ENCODE measurements around the gene RAP1B. TPM values are rescaled to one million over a fixed set of nuclear protein-coding genes. Genes with fewer than 3 reads are reported as not detected.

RAP1B gene
- total RNA-seq, 1 experiment from 2014 or later: 86.9 TPM

DNA sequence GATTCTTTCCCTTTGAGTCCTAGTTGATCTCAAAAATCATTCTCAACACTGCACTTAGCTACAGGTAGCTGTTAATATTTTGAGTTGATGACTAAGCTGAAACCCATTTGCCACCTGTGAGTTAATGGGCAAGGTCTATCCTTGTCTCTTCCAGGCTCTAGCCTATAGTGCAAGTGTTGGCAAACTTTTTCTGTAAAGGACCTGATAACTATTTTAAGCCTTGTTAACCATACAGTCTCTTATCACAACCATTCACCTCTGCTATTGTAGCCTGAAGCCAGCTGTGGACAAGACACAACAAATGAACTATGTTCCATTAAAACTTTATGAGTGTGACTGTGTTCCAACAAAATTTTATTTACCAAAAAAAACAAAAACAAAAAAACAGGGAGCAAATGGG lies 19.4 kb downstream of the RAP1B start:
- Mint-ChIP-seq H3K9me3 (peaks cover 22% of the 10 kb centered on the region), H3K27ac (0 out of 2 replicates have a peak overlapping the region, but pooled peaks have one; percentile 25), H3K27me3 (ENCODE audit: low read depth) (no peaks in the 10 kb centered on the region), H3K4me1 (0 out of 2 replicates have a peak, but pooled peaks cover 3% of the 10 kb centered on the region), H3K4me3 (no peak overlapping the region), H3K36me3 (peaks cover 34% of the 10 kb centered on the region)
- no peak for ATAC-seq
- ChIA-PET CTCF (no interaction called here), POLR2A (no interaction called here)
- no peak for DNase-seq (ENCODE audit: low spot score)
- TF ChIP-seq, protein P1, sequence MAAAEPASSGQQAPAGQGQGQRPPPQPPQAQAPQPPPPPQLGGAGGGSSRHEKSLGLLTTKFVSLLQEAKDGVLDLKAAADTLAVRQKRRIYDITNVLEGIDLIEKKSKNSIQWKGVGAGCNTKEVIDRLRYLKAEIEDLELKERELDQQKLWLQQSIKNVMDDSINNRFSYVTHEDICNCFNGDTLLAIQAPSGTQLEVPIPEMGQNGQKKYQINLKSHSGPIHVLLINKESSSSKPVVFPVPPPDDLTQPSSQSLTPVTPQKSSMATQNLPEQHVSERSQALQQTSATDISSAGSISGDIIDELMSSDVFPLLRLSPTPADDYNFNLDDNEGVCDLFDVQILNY (CRISPR knock-in tag; IDR thresholded peaks at IDR 0.05): no peak
- TF ChIP-seq NFATC4 (CRISPR knock-in tag; IDR thresholded peaks at IDR 0.05) (no peak), ZNF317 (CRISPR knock-in tag; IDR thresholded peaks at IDR 0.05; ENCODE audit: borderline replicate concordance, low read depth) (no peak), FOXJ3 (CRISPR knock-in tag; IDR thresholded peaks at IDR 0.05; ENCODE audit: borderline replicate concordance) (no peak), NR2C2 (CRISPR knock-in tag; IDR thresholded peaks at IDR 0.05) (no peak), SP1 (CRISPR knock-in tag; conservative IDR thresholded peaks at IDR 0.05) (no peak), IRF2 (CRISPR knock-in tag; IDR thresholded peaks at IDR 0.05; ENCODE audit: borderline replicate concordance, low read depth) (no peak), HMGA2 (CRISPR knock-in tag; IDR thresholded peaks at IDR 0.05) (no peak), SMAD3 (CRISPR knock-in tag; IDR thresholded peaks at IDR 0.05; ENCODE audit: borderline replicate concordance) (no peak), FOXK1 (CRISPR knock-in tag; IDR thresholded peaks at IDR 0.05) (no peak), ZNF396 (CRISPR knock-in tag; IDR thresholded peaks at IDR 0.05; ENCODE audit: borderline replicate concordance) (no peak), ZBTB21 (CRISPR knock-in tag; IDR thresholded peaks at IDR 0.05; ENCODE audit: borderline replicate concordance) (no peak), FOXP1 (CRISPR knock-in tag; IDR thresholded peaks at IDR 0.05; ENCODE audit: borderline replicate concordance) (no peak)
- TF ChIP-seq, protein P2, sequence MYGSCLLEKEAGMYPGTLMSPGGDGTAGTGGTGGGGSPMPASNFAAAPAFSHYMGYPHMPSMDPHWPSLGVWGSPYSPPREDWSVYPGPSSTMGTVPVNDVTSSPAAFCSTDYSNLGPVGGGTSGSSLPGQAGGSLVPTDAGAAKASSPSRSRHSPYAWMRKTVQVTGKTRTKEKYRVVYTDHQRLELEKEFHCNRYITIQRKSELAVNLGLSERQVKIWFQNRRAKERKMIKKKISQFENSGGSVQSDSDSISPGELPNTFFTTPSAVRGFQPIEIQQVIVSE (CRISPR knock-in tag; IDR thresholded peaks at IDR 0.05; ENCODE audit: borderline replicate concordance): no peak
- TF ChIP-seq, protein P3, sequence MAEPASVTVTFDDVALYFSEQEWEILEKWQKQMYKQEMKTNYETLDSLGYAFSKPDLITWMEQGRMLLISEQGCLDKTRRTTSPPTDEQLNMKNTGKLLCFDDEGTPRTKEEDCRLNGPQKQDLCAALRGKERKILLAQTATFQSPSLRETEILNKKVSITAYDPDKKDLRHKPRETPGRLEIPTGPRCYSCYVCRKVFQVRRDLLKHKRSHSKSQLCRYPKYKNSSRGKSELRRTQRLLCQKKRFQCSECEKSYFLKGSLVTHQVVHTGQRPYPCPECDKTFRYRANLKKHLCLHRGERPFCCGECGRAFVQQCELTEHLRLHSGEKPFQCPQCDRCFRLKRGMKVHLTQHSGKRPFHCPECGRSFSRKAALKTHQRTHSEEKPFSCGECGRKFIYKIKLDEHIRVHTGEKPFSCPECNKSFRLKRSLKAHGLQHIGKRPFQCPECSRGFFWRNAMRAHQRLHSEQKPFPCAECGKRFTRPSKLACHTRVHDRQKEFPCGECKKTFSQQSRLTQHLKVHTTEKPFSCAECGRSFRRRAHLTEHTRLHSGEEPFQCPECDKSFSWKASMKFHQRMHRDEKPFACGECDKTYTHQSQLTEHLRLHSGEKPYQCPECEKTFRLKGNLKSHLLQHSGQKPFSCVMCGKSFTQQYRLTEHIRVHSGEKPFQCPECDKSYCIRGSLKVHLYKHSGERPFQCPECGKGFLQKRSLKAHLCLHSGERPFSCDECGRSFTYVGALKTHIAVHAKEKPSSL (CRISPR knock-in tag; conservative IDR thresholded peaks at IDR 0.05): no peak
- TF ChIP-seq, protein P4, sequence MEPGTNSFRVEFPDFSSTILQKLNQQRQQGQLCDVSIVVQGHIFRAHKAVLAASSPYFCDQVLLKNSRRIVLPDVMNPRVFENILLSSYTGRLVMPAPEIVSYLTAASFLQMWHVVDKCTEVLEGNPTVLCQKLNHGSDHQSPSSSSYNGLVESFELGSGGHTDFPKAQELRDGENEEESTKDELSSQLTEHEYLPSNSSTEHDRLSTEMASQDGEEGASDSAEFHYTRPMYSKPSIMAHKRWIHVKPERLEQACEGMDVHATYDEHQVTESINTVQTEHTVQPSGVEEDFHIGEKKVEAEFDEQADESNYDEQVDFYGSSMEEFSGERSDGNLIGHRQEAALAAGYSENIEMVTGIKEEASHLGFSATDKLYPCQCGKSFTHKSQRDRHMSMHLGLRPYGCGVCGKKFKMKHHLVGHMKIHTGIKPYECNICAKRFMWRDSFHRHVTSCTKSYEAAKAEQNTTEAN (CRISPR knock-in tag; IDR thresholded peaks at IDR 0.05): no peak
- TF ChIP-seq, protein P5, sequence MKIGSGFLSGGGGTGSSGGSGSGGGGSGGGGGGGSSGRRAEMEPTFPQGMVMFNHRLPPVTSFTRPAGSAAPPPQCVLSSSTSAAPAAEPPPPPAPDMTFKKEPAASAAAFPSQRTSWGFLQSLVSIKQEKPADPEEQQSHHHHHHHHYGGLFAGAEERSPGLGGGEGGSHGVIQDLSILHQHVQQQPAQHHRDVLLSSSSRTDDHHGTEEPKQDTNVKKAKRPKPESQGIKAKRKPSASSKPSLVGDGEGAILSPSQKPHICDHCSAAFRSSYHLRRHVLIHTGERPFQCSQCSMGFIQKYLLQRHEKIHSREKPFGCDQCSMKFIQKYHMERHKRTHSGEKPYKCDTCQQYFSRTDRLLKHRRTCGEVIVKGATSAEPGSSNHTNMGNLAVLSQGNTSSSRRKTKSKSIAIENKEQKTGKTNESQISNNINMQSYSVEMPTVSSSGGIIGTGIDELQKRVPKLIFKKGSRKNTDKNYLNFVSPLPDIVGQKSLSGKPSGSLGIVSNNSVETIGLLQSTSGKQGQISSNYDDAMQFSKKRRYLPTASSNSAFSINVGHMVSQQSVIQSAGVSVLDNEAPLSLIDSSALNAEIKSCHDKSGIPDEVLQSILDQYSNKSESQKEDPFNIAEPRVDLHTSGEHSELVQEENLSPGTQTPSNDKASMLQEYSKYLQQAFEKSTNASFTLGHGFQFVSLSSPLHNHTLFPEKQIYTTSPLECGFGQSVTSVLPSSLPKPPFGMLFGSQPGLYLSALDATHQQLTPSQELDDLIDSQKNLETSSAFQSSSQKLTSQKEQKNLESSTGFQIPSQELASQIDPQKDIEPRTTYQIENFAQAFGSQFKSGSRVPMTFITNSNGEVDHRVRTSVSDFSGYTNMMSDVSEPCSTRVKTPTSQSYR (CRISPR knock-in tag; IDR thresholded peaks at IDR 0.05): no peak
- TF ChIP-seq, protein P6, sequence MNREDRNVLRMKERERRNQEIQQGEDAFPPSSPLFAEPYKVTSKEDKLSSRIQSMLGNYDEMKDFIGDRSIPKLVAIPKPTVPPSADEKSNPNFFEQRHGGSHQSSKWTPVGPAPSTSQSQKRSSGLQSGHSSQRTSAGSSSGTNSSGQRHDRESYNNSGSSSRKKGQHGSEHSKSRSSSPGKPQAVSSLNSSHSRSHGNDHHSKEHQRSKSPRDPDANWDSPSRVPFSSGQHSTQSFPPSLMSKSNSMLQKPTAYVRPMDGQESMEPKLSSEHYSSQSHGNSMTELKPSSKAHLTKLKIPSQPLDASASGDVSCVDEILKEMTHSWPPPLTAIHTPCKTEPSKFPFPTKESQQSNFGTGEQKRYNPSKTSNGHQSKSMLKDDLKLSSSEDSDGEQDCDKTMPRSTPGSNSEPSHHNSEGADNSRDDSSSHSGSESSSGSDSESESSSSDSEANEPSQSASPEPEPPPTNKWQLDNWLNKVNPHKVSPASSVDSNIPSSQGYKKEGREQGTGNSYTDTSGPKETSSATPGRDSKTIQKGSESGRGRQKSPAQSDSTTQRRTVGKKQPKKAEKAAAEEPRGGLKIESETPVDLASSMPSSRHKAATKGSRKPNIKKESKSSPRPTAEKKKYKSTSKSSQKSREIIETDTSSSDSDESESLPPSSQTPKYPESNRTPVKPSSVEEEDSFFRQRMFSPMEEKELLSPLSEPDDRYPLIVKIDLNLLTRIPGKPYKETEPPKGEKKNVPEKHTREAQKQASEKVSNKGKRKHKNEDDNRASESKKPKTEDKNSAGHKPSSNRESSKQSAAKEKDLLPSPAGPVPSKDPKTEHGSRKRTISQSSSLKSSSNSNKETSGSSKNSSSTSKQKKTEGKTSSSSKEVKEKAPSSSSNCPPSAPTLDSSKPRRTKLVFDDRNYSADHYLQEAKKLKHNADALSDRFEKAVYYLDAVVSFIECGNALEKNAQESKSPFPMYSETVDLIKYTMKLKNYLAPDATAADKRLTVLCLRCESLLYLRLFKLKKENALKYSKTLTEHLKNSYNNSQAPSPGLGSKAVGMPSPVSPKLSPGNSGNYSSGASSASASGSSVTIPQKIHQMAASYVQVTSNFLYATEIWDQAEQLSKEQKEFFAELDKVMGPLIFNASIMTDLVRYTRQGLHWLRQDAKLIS (CRISPR knock-in tag; IDR thresholded peaks at IDR 0.05; ENCODE audit: borderline replicate concordance): no peak
